ENCODE measurements around the gene TCF7L2.
"Not testable (repeated sequence)": the region's sequence is repeated elsewhere in the genome, so short reads cannot be mapped to it uniquely, and the experiment has no call there.

Gene TCF7L2

GRCh38 chr10:113095419-113096127 is 145.5 kb downstream of the TCF7L2 start:
- no peak for DNase-seq (ENCODE audit: low read depth)

DNA sequence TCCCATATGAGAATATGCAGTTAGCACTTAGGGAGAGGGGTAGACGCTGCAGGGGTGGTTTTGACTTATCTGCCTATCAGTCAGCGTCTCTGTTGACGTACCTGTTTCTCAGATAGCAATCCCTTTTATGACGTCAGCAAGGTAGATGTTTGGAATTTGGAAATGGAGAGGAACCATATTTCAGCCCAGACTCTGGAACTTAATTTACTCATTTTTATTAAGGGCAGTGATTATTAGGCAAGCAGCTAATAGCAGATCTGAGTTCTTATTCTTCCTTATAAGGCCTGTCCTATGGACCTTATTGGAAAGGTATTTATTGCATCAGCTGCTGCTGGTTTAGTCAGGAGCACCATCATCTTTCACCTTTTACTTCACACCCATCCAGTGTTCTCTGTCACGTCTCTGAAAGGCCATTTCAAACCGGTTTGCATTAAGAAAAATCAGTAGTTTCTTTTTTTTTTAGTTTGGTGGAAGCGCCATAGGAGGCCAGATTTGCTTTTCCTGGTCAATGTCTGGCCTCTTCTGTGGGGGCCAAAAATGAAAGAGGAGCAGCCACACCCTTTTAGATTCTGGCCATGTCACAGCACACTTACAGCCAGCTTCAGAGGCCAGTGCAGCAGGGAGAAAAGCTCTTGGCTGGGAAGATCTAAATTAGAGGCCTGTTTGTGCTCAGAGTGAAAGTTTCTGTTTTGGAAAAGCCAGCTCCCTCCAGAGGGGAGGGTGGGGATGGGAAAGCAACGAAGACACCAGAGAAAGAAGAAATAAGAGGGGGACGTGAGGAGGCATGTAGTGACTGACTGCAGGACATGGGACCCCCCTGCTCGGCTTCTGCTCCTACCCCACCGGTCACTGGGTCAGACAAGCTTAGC is 146.3 kb downstream of the TCF7L2 start:
- no peak for DNase-seq (ENCODE audit: low read depth)

- no peak for DNase-seq (ENCODE audit: low read depth)
Observed at GRCh38 chr10:113097036-113097435, 147.0 kb downstream of the TCF7L2 start.

GRCh38 chr10:113099431-113100183 is 149.6 kb downstream of the TCF7L2 start:
- DNase-seq (ENCODE audit: low read depth) = peak; percentile 20

DNA sequence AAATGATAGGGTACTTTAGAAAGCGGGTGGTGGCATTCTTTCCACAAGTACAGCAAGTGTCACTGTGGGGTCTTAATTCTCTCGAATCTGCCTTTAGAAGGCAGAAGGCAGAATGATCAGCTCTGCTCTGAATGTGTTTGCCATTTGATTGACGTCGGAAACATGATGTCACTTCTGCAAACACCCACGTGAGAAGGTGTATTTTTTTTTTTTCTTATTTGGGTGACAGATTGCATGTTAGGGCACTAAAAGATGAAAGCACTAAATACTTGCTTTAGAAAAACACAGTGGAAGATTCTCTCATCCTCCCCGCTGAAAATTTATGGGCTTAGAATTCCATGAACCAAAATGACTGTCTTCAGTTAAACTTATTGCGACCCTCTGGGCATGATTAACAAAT is 150.2 kb downstream of the TCF7L2 start:
- DNase-seq (ENCODE audit: low read depth) = no peak

- DNase-seq (ENCODE audit: low read depth) = peak; percentile 86
Observed at GRCh38 chr10:113103131-113103840, 153.2 kb downstream of the TCF7L2 start.

DNA sequence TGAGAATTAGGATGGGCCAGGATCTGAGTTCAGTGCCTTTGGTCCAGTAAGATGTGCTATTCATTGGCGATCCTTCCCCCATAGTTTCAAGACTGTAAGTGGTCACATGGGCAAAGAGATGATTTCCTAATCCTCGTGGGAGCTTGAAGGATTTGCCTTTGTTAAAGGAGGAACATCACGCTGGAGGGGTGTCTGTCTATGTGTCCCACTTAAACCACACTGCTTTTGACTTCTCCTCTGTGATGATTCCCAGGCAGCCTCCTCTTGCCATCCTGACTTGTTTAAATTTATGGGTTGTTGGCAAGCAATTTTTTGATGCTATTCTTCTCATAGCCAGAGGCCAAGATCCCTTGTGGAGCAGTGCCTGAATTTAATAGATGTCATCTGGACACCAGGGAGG is 154.0 kb downstream of the TCF7L2 start:
- peak; percentile 76 for DNase-seq (ENCODE audit: low read depth)

GRCh38 chr10:113108194-113108835 is 158.3 kb downstream of the TCF7L2 start:
- no peak for DNase-seq (ENCODE audit: low read depth)

DNA sequence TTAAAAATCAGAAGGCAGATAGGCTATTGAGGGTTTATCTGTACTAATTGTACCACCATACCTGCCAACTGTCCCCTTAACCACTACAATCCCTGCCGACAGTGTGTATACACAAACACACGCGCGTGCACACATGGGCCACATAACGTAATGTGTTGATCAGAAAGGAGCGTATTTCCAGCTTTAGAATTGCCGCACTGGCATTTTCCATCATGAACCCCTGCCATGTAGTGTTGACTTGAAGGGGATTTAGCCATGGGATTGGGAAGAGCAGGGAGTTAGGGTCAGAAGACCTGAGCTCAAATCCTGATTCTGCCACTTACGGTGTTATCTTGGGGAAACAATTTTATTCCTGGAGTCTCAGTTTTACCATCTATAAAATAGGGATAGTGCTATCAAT is 158.9 kb downstream of the TCF7L2 start:
- no peak for DNase-seq (ENCODE audit: low read depth)

DNA sequence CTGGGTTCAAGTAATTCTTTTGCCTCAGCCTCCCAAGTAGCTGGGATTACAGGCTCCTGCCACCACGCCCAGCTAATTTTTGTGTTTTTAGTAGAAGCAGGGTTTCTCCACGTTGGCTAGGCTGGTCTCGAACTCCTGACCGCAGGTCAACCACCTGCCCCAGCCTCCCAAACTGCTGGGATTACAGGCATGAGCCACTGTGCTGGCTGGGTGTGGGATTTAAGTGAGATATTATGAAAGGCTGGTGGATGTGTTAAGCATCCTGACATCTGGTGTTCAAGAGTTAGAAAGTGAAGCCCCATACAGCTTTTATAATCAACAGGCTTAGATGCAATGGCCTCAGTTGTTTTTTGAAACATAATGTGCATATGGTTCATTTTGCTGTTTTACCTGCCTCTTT is 159.4 kb downstream of the TCF7L2 start:
- DNase-seq (ENCODE audit: low read depth) = not testable (repeated sequence)

DNA sequence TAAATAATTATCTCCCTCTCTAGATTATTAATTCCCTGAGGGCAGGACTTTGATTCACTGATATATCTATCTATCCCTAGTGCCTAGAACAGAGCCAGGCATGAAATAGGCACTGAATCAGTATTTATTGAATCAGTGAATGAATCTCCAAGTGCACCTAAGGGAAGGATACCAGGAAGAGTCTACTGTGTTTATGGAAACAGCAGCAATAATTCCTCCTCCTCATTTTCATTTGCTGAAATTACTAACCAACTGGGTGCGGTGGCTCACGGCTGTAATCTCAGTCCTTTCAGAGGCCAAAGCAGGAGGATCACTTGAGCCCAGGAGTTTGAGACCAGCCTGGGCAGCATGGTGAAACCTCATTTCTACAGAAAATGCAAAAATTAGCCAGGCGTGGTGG is 161.2 kb downstream of the TCF7L2 start:
- DNase-seq (ENCODE audit: low read depth) = no peak

DNA sequence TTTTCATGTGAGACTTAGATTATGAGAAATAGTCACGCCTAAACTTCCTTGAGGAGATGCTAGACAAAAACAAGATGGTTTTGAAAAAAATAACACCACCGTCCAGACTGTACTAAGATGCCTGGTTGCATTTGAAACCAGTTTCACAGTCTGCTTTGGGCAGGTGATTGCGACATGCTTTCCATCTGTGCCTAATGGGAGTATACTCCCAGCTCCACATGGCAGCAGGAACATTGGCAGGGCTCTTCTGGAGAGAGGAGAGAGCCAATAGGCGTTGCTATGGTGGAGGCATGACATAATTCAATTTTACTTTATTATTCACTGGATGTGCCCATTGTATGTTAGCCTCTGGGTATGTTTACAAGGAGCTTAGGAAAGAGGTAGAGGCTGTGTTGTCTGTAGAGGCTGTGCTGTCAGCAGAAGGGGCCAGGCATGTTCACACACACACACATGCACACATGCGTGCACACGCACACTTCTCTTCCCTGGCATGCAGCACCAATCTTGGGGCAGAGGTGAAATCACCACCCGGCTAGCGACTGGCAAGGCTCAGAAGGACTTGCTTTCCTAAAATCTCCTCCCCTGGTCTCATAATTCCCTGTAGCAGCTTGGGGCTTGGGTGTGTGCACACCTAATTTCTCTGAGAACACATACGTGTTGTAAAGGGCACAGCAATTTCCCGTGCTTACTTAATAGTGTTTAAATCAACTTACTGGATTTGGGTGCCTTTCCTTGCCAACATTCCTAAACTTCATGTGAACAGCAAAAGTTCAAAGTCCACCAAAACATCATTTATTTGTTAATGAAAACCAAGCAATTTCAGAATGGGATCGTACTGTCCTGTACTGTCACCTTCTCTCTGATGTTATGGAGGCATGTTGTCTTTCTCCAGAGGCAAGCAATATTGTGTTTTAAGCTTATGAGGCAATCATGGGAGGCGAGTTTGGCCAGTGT is 162.1 kb downstream of the TCF7L2 start:
- peak; percentile 46 for DNase-seq (ENCODE audit: low read depth)

DNA sequence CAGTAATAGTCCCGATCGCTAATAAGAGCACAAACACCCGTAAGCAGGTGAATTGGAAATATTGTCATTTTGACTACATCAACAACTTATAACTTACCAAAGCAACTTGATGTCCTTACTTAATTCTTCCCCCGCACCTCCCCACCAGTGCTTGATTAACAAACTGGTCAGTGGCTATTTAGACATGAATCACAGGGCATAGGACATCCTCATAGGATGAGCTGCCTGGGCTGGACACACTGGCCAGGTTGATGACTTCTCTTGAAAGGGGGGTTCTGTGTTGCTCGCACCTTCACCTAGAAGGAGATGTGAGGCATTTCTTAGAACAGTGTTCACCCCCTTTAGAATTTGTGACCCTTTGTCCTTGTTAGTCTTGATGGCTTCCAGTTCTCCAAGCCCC is 163.2 kb downstream of the TCF7L2 start:
- DNase-seq (ENCODE audit: low read depth) = no peak

- DNase-seq (ENCODE audit: low read depth) = no peak
Observed at GRCh38 chr10:113113918-113114317, 163.9 kb downstream of the TCF7L2 start.

DNA sequence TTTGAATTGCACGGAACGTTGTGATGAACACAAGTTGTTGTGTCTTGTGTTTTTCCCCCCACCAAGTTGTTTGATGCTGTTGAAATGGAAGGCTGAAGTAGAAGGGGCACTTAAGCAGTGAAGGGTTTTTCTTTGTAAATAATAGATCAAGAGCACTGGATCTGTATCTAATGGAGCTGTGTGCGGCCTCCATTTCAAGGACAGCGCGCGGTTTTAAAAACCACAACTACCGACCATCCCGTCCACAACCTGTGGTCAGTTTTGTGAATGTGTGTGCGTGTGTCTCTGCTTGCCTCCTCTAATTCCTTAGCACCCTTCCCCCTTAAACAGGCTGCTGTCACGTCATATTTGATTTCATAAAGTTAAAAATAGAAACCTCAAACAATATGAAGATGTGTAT is 165.5 kb downstream of the TCF7L2 start:
- DNase-seq (ENCODE audit: low read depth) = no peak

DNA sequence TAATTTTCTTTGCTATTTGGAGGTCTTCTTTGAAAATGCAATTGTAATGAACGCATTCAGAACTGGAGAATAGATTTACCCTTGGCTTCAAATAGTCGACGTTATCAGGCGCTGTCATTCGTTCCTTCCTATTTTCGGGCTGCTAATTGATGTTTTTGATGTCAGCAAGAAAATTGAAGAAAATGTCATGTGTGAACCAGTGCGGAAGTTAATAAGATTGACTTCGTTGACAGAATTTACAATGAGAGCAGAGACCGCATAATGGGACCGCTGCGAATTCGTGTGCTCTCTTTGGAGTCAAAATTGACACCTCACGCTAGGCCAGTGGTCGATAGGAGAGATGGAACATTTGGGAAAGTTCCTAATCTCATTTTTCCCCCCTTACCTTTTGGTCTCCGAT is 168.8 kb downstream of the TCF7L2 start:
- no peak for DNase-seq (ENCODE audit: low read depth)

DNA sequence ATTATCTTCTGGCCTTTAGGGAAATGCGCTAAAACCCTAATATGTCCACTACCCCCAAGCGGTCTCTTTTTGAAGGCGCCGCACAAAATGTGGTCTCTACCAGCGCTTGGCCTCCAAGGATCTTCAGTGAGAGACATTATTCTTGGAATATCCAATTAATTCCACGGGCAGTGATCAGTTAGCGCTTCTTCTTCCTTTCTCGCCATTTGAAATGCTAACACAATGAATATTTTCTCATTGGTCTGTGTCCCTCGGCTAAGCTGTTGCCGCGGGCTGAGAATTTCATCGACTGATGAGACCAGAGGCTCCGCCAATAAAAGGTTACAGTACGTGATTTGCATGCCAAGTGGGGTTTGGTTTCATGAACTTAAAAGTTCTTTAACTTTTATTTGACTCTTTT is 169.8 kb downstream of the TCF7L2 start:
- DNase-seq (ENCODE audit: low read depth) = no peak

GRCh38 chr10:113121153-113121552 is 171.1 kb downstream of the TCF7L2 start:
- peak; percentile 7 for DNase-seq (ENCODE audit: low read depth)

DNA sequence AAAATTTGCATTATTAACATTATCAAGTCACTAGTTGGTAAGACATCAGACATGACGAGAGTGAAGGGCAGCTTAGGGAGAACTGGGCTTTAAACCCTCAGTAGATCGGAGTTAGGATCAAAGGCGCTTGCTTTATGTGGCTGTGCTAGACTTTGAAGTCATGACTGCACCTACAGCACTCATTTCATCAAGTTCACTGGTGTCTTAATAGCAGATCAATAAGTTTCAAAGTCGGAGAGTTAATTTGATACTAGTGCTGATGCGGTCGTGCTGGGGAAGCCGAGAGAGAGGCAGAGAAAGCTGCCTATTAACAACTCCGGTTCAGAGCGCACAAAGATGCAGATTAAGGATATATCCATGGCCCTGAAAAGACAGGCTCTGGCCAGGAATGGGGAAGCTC is 172.9 kb downstream of the TCF7L2 start:
- DNase-seq (ENCODE audit: low read depth) = no peak

DNA sequence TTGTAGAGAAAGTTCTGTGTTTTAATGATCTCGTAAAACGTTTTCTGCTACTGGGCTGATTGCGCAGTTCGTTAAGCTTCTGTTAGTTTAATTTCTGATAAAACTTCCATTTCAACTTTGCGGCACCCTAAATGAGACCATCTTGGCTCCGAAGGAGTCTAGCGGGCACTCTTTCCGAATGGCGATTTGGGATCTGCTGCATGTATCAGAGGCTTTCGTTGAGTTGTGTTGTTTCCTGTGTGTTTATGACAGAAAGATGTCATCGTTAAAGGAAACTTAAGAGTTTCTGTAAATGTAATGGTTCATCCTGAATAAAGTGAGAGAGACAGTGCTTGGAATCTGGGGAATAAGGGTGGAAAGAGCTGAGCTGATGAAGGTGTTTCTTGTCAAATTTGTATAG is 174.7 kb downstream of the TCF7L2 start:
- no peak for DNase-seq (ENCODE audit: low read depth)
